HG02623 (cell line): ENCODE measurements around the gene MAP3K1.
A peak's percentile ranks its signal among the peaks of the same experiment; 100 is the strongest.

Source experiments
- ATAC-seq: cut with Tn5 transposase; IDR thresholded peaks from one replicate; pipeline ENCODE4 v1.9.1; 2021; ENCODE audit warnings: moderate library complexity; ENCODE audit not compliant: unreplicated experiment

The MAP3K1 gene

GRCh38 chr5:56900395-56900794 is 85.0 kb downstream of the MAP3K1 start:
- ATAC-seq, result no peak

GRCh38 chr5:56900858-56901578 is 85.7 kb downstream of the MAP3K1 start:
- no peak for ATAC-seq

- ATAC-seq, result peak; percentile 38
Observed at GRCh38 chr5:56908942-56909293, 93.6 kb downstream of the MAP3K1 start.

GRCh38 chr5:56909294-56910209 is 94.2 kb downstream of the MAP3K1 start, which contains the start of gene SETD9:
SETD9 (plus strand) TSS chr5:56909596; CDS start chr5:56909646, 50 bp downstream.
- ATAC-seq, result peak; percentile 84

- ATAC-seq, result peak; percentile 12
Observed at GRCh38 chr5:56910210-56910965, 95.0 kb downstream of the MAP3K1 start.

GRCh38 chr5:56913766-56914165 is 98.4 kb downstream of the MAP3K1 start:
- ATAC-seq, result no peak

GRCh38 chr5:56914678-56915077 is 99.3 kb downstream of the MAP3K1 start:
- no peak for ATAC-seq

GRCh38 chr5:56917534-56917933 is 102.2 kb downstream of the MAP3K1 start:
- no peak for ATAC-seq

GRCh38 chr5:56918054-56918453 is 102.7 kb downstream of the MAP3K1 start:
- ATAC-seq, result no peak

- ATAC-seq, result no peak
Observed at GRCh38 chr5:56919942-56920662, 104.8 kb downstream of the MAP3K1 start.

- no peak for ATAC-seq
Observed at GRCh38 chr5:56922922-56923321, 107.6 kb downstream of the MAP3K1 start.

GRCh38 chr5:56934325-56934724 is 119.0 kb downstream of the MAP3K1 start:
- ATAC-seq, result no peak

GRCh38 chr5:56938858-56939257 is 123.5 kb downstream of the MAP3K1 start:
- no peak for ATAC-seq

- no peak for ATAC-seq
Observed at GRCh38 chr5:56941981-56942380, 126.6 kb downstream of the MAP3K1 start.
